ENCODE measurements around the gene HHIPL1. TPM values are rescaled to one million over a fixed set of nuclear protein-coding genes. Genes with fewer than 3 reads are reported as not detected.

Gene HHIPL1
- total and polyA plus RNA-seq, 2 donors (not counting 3 experiments of a cell fraction or from before 2014, with no cell fraction given): 1.3 to 2.1 TPM

- Histone ChIP-seq H3K79me2 (ENCODE audit: control insufficient read depth, insufficient read depth, low read length) (no peaks in the 10 kb centered on the region), H3K27ac (ENCODE audit: insufficient read depth, low read depth, low read length) (no peak overlapping the region), H3K4me2 (ENCODE audit: insufficient read depth, low read length) (no peak overlapping the region), H3K9me1 (replicated peaks; ENCODE audit: control insufficient read depth, extremely low read depth, insufficient read depth, low read length) (no peaks in the 10 kb centered on the region), H2AFZ (ENCODE audit: low read depth, low read length) (no peak overlapping the region), H4K20me1 (replicated peaks; ENCODE audit: control insufficient read depth, extremely low read depth, insufficient read depth, low read length) (no peaks in the 10 kb centered on the region), H3K9ac (replicated peaks; ENCODE audit: extremely low read depth, insufficient read depth, low read length) (no peak overlapping the region), H3K36me3 (ENCODE audit: control insufficient read depth in 2 of 2, extremely low read depth in 1 of 2, insufficient read depth in 2 of 2, low read length in 2 of 2) (no peaks in the 10 kb centered on the region), H3K4me1 (ENCODE audit: control insufficient read depth, extremely low read depth, insufficient read depth, low read length) (peaks cover 22% of the 10 kb centered on the region), H3K9me3 (replicated peaks; ENCODE audit: control insufficient read depth, insufficient read depth, low read length) (no peaks in the 10 kb centered on the region), H3K27me3 (ENCODE audit: control insufficient read depth in 2 of 2, insufficient read depth in 2 of 2, low read length in 2 of 2) (no peaks in the 10 kb centered on the region), H3K4me3 (replicated peaks in 1 of 3; ENCODE audit: insufficient read depth in 1 of 3, low read depth in 1 of 3, low read length in 3 of 3) (no peak overlapping the region)
- intact Hi-C loops (cut with micrococcal nuclease) (no loop called here), dilution Hi-C loops (cut with MboI; ENCODE audit: extremely low pct_ligation_motif_present, low sequenced_read_pairs) (no loop called here)
- TF ChIP-seq GATA2 (IDR thresholded peaks at IDR 0.05; ENCODE audit: insufficient read depth, insufficient read length, low read depth, low read length): no peak
- no peak for TF ChIP-seq POLR2AphosphoS5 (IDR thresholded peaks at IDR 0.05; ENCODE audit: insufficient read depth, low read depth, low read length)
- POLR2A ChIA-PET: no interaction called here
- DNase-seq (ENCODE audit: low read depth, low spot score) (no peak), FAIRE-seq (no peak)
- BruUV-seq (replicated peaks): no TSS peak
- CTCF ChIA-PET: interaction anchor here (1.2 to 8.4 kb wide), 3 partner anchors 12 to 88 kb away, joined by 3 to 61 read pairs (median 5); partner anchors contain the start of gene CCDC85C
Observed at GRCh38 chr14:99621948-99622347, 23.0 kb upstream of the HHIPL1 start.

- Histone ChIP-seq H4K20me1 (replicated peaks; ENCODE audit: control insufficient read depth, extremely low read depth, insufficient read depth, low read length) (no peaks in the 10 kb centered on the region), H3K4me2 (ENCODE audit: insufficient read depth, low read length) (no peak overlapping the region), H3K27me3 (ENCODE audit: control insufficient read depth in 2 of 2, insufficient read depth in 2 of 2, low read length in 2 of 2) (no peaks in the 10 kb centered on the region), H3K4me1 (ENCODE audit: control insufficient read depth, extremely low read depth, insufficient read depth, low read length) (peaks cover 16% of the 10 kb centered on the region), H3K27ac (ENCODE audit: insufficient read depth, low read depth, low read length) (no peak overlapping the region), H3K9me1 (replicated peaks; ENCODE audit: control insufficient read depth, extremely low read depth, insufficient read depth, low read length) (no peaks in the 10 kb centered on the region), H3K36me3 (ENCODE audit: control insufficient read depth in 2 of 2, extremely low read depth in 1 of 2, insufficient read depth in 2 of 2, low read length in 2 of 2) (no peaks in the 10 kb centered on the region), H3K79me2 (ENCODE audit: control insufficient read depth, insufficient read depth, low read length) (no peaks in the 10 kb centered on the region), H3K9me3 (replicated peaks; ENCODE audit: control insufficient read depth, insufficient read depth, low read length) (no peaks in the 10 kb centered on the region), H3K9ac (replicated peaks; ENCODE audit: extremely low read depth, insufficient read depth, low read length) (no peak overlapping the region), H3K4me3 (replicated peaks in 1 of 3; ENCODE audit: insufficient read depth in 1 of 3, low read depth in 1 of 3, low read length in 3 of 3) (no peak overlapping the region), H2AFZ (ENCODE audit: low read depth, low read length) (no peak overlapping the region)
- DNase-seq (ENCODE audit: low read depth, low spot score) (no peak), FAIRE-seq (no peak)
- dilution Hi-C loops (cut with MboI; ENCODE audit: extremely low pct_ligation_motif_present, low sequenced_read_pairs): no loop called here
- TF ChIP-seq, protein P1, sequence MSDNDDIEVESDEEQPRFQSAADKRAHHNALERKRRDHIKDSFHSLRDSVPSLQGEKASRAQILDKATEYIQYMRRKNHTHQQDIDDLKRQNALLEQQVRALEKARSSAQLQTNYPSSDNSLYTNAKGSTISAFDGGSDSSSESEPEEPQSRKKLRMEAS (IDR thresholded peaks at IDR 0.05; ENCODE audit: insufficient read depth, insufficient read length): no peak
- TF ChIP-seq EZH2 (IDR thresholded peaks at IDR 0.05; ENCODE audit: borderline replicate concordance, low read depth, low read length, severe bottlenecking) (no peak), POLR2A (IDR thresholded peaks at IDR 0.05; ENCODE audit: low read depth, low read length) (no peak), FOS (IDR thresholded peaks at IDR 0.05; ENCODE audit: borderline replicate concordance, insufficient read depth, low read length) (no peak), GATA2 (IDR thresholded peaks at IDR 0.05; ENCODE audit: insufficient read depth, insufficient read length, low read depth, low read length) (no peak), MYC (IDR thresholded peaks at IDR 0.05; ENCODE audit: low read depth, low read length) (no peak), JUN (IDR thresholded peaks at IDR 0.05; ENCODE audit: borderline replicate concordance, insufficient read depth, insufficient read length, low read depth) (no peak), POLR2AphosphoS5 (IDR thresholded peaks at IDR 0.05; ENCODE audit: insufficient read depth, low read depth, low read length) (no peak), CTCF (IDR thresholded peaks at IDR 0.05; ENCODE audit: extremely low read depth in 1 of 2, insufficient read depth in 1 of 2, low read depth in 1 of 2, low read length in 2 of 2) (no peak)
- intact Hi-C loops (cut with micrococcal nuclease): no loop called here
- no TSS peak for BruUV-seq (replicated peaks)
- ChIA-PET CTCF (interaction anchor here (0.7 kb wide), 1 partner anchor 12 kb away, joined by 3 read pairs; no protein-coding TSS in a partner anchor), POLR2A (no interaction called here)
Observed at GRCh38 chr14:99624024-99624423, 20.9 kb upstream of the HHIPL1 start.

Measured in endothelial cell of umbilical vein (primary cell).